T1000 (cell line): Measurements from ENCODE around the gene PTPRN2.

Experiments used
- DNase-seq: peaks from one replicate; lab custom pipeline; 2025; ENCODE audit warnings: mixed read lengths; lab: John Stamatoyannopoulos, UW

Gene PTPRN2

DNA sequence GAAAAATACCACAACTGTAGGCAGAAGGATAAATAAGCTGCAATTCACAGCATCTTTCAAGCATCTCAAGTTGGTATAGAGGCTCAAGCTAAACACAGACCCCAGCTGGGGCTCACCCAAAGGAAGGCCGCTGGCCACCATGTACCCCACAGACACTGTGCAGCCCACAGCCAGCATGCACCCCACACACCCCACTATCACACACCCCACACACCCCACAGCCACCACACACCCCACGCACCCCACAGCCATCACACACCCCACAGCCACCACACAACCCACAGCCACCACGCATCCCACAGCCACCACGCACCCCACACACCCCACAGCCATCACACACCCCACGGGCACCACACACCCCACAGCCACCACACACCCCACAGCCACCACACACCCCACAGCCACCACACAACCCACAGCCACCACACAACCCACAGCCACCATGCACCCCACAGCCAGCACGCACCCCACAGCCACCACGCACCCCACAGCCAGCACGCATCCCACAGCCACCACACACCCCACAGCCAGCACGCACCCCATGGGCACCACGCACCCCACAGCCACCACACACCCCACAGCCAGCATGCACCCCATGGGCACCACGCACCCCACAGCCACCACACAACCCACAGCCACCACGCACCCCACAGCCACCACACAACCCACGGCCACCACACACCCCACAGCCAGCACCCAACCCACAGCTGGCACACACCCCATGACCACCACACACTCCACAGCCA is 1036.1 kb downstream of the PTPRN2 start:
- no peak for DNase-seq

DNA sequence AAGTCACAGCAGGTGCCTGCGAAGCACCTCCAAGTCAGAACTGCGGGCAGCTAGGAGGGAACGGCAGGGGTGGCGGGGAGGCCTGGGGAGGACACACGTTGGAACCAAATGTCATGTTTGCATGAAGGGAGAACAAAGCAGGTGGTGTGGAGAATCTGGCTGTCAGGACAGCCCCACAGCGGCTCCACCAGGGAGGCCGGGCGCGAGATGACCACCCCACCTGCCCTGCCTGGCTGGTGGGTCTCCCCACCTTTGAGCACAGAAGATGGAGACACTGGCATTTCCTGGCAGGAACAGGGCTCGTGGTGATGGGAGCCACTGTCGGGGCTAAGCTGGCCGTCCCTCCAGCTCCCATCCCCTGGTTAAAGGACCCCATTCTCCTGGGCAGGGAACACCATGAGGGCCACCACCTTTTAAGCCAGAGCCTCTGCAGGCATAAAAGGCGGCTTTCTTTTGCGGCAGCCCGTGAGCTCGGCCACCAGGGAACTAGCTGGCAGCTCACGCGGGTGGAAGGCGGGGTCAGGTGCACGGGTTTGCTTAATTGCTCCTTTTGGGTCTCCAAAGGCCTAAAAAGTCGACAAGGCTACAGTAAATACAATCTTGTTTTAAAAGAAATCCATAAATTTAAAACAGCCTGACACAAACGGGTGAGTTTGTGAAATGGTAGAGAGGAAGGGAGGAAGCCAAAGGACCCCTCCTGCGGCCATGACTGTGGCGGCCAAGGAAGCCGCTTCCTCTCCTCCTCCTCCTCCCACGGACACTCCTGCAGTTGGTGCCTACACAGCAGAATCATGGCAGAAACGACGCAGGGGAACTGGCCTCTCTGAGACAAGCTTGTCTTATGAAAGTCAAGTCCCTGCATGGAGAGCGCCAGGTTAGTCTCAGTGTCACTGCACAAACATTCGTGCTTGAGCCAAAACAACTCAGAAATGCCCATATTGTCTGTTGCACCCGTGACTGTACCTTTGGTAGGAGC is 1037.0 kb downstream of the PTPRN2 start:
- no peak for DNase-seq

DNA sequence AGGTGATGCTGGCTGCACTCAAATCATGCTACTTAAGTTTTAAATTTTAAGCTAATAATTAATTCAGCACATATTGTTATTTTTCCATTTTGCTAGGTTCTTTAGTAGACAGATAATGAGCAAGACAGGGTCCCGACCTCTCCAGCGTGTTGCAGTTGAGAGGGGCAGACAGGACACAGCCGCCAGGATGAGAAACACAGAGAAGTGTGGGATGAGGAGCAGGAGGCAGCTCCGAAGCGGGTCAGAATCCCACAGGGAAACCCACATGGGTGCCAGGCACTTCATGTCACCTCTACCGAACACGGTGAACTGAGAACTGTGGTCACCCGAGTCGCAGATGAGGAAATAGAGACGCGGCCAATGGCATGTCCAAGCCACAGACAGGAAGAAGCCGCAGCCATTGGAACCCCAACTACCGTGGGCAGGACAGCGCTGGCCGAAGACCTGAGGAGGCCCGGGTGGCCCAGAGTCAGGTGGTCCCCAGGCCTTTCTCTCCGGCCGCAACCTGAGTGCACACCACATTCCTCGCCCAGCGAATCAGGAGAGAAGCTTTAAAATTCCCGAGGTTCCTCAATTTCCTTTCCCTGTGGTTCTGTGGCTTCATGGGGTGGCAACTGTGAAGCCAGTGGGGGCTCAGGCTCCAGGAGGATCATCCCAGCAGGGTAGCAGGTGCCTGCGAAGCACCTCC is 1037.9 kb downstream of the PTPRN2 start:
- no peak for DNase-seq

DNA sequence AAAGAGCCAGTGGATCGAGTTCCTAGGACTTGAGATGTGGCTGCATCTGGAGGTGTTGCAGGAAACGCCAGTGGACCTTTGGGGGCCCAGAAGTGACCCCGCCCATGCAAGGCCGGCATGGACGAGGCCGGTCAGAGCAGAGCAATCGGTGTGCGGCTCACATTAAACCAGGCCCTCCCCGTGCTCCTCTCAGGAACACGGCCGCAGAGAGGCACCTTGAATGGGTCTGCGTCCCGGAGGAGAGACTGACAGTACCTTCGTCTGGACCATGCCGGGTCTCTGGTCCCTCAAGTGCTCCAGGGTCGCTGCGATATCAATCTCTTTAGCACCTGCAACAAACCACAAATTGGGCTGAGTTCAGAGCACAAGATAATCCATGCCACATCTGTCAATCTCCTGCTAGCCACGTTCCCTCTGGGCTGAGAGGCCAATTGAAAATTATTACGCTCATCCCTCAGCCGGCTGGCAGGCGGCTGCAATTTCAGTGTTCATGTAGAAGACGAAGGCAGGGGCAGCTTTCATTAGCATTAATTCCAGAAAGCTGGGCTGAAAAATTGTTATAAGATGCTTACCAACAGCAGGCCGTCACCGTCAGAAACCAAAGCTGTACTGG is 1038.8 kb downstream of the PTPRN2 start:
- no peak for DNase-seq

DNA sequence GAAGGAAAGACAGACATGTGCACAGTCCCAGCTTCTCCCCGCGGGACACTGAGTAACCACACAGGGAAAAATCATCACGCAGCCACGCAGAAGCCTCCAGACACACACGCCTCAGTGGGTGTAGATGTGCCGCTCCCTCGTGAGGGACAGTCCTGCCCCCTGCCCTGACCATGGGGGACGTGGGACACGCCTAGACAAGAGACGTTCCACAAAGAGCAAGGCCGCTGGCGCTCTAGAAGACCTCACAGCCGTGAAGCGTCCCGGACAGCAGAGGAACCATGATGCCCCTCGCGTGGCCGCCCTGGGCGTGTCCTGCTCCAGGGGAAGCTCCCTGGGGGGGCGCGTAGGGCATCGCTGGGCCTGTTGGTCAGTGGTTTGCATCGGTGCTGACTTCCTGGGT is 1040.0 kb downstream of the PTPRN2 start:
- no peak for DNase-seq

DNA sequence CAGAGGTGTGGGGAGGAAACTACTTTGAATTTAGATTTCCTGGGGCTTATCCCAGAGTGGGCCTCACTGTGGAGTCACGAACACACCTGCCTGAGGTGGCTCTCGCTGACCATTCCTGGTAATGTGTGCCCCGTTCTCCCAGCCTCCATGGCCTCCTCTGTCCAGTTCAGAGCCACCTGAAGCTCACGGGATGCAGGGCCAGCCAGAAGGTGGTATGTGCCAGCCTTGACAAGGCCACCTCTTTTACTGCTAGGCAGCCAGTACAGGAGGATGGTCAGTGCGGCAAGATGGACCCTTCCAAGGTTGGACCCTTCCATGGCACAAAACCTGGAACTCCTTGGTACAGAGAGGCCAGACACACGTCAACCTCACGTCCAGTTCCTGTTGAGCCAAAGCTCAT is 1040.5 kb downstream of the PTPRN2 start:
- DNase-seq, result no peak

DNA sequence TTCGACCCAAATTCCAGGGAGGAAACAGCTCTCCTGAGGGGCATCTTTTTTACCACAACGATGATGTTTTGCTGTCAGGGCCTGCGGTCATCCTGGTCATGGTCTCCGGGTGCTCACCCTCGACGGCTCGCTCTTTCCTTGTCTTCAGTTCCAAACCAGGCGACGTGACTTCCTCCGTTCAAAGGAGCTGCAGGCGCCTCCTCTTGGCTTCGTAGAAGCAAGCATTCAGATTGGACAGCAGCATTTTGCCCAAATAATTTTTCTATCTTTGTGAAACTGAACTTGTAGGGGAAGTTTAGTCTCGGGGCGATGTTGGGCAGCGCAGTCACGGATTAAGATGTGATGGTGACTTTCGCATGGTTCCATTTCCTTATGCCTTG is 1042.0 kb downstream of the PTPRN2 start:
- DNase-seq, result no peak

DNA sequence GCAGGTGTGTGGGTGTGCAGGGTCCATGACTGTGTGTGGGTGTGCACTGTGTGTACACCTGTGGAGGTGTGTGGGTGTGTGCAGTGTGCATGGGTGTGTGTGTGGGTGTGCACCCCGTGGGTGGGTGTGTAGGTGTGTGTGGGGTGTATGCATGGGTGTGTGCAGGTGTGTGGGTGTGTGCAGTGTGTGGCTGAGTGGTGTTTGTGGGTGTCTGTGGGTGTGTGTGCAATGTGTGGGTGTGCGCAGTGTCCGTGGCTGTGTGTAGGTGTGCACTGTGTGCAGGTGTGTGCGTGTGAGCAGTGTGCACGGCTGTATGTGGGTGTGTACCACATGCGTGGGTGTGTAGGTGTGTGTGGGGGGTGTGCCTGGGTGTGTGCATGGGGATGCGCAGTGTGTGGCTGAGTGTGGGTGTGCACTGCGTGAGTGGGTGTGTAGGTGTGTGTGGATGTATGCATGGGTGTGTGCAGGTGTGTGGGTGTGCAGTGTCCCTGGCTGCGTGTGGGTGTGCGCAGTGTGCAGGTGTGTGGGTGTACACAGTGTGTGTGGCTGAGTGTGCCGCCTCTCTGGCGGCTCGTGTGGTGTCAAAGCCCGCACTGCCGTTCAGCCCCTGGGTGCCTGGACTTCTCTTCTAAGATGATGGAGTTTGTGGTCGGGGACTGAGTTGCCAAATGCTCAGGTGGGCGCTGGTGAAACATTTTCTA is 1042.5 kb downstream of the PTPRN2 start:
- no peak for DNase-seq

DNA sequence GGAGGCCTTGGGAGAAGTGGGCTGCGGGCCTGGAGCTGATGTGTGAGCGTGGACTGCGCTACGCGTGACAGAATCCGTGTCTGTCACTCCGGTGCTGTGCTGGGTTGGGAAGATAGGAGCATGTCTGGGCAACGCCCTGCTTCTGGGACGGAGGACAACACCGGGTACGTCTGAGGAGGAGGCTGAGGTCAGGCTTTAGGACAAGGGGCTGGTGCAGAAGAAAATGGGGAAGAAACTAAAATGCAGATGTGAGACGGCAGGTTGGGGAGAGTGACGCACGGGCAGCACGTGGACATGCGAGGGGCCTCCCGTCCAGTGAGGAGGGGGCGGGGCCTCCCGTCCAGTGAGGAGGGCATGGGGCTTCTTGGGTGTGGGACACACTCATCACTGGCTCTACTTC is 1043.4 kb downstream of the PTPRN2 start:
- DNase-seq, result no peak

DNA sequence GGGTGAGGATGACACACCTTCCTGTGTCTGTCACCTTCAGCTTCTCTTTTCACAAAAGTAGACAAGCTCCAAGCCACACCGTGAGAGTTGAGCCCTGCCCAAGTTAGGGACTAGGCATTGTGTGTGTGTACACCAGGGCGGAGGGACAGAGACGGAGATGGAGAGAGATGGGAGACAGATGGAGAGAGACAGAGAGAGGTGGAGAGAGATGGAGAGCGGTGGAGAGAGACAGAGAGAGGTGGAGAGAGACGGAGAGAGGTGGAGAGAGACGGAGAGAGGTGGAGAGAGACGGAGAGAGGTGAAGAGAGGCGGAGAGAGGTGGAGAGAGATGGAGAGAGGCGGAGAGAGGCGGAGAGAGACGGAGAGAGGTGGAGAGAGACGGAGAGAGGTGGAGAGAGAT is 1043.8 kb downstream of the PTPRN2 start:
- no peak for DNase-seq

DNA sequence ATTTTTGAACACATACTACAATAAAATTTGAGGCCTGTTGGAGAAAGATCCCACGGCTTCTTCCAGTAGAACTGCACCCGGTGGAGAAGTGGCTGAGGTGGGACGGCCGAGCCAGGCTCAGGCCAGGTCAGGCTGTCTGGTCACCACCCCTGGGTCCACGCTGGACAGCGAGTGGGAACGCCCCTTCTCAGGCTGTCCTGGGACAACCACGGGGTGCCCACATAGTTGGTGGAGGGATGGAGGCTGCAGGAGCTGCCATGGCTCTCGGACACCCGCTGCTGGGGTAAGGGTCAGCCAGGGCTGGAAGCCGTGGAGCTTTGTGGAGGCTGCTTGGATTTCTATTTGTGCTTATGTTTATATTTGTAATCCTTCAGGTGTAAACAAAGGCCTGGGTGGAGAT is 1044.3 kb downstream of the PTPRN2 start:
- no peak for DNase-seq

DNA sequence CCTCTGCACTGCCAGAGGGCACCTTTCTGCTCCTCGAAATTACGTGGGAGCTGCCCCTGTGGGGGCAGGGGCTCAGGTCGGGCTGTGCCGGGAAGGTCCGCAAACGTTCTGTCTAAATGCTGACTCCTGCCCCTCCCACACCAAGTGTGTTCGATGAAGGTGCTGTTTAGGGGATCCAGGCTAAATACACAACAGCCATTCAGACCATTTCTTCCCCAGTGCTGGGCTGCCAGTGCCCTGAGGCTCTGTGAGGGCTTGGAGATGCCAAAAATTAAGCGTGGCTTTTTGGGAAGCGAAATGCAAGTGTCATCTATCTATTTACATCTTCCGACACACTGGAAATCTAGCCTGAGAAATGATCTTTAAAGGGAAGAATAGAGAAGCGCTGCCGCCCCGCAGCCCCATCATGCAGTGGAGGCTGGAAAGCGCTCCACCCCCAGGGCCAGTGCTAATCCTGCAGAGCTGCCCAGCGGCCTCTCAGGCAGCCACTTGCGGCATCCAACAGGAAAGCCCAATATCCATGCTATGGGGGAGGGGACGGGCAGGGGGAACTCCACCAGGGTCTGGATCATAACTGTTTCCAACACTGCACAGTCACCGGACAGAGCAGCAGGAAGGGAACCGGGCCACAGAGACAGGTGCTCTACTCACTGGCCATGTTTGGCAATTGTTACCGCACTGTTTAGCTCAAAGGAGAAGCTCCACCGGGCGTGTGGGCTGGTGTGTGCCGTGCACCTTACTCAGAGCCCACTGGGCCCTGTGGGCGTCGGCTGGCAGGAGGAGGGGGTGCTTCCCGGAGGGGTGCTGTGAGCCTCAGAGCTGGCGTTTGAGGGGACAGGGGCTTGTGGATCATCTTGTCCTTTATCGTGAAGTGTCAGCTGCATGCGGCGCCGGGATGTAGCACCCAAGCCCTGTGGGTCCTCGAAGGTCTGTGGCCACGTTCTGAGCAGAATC is 1045.3 kb downstream of the PTPRN2 start:
- DNase-seq, result no peak

DNA sequence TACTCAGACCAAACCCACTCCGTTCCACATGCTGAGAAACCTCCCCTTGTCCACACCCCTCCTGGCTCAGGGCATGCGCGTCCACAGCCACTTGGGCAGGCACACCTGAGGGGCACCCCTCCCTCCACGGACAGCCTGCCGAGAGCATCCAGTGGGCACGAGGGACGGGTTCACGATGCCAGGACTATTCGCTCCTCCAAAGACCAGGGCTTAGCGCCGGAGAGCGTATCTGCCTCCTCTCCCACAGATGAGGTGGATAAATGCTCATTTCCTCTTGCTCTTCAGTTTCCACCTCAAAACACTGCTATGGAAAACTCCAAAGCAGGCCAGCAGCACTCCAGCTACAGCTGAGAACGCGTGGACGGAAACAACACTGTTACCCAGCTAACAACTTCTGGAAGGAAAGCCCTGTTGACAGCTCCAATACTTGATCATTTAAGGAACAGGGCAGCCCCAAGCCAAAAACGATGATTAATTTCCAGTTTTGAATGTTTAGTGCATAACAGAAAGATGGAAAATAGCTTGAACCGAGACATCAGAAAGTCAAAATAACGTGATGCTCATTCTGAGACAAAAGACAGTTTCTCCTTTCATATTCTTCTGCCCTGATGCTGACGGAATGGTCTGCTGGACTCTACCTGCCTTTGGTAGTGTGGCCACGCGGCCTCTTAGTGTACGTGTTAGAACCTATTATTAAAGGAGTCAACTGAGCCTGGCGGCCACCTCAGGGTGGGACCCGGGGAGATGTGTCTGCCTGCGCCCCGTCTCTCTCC is 1046.1 kb downstream of the PTPRN2 start:
- no peak for DNase-seq

DNA sequence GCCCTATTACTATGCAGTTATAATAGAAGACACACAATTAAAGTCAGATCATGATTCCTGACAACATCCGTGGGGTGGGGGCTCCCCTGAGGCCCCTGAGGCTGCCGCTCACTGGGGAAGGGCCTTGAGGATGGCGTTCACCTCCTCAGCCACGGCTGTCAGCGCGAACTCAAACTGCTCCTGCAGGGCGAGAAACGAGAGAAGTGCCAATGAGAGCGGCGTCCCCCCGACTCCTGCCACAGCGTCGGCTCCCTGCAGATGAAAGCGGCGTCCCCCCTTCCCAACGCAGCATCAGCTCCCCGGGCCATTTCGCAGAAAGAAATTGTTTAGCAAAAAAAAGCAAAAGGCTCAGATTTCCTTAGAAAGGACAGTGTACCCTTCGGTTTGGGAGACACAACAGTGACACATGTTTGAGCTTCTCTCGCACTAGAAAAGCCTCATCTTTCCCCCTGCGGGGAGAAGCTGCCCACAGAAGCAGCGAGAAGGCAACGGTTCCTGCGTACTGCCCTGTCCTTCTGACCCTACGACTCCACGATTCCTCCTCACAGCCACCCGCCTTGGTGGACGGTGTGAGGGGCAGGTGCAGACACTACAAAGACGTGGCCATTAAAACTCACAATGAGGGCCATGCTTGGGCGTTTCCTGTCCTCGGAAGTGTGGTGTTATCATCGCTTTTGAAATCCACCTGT is 1046.9 kb downstream of the PTPRN2 start:
- no peak for DNase-seq

DNA sequence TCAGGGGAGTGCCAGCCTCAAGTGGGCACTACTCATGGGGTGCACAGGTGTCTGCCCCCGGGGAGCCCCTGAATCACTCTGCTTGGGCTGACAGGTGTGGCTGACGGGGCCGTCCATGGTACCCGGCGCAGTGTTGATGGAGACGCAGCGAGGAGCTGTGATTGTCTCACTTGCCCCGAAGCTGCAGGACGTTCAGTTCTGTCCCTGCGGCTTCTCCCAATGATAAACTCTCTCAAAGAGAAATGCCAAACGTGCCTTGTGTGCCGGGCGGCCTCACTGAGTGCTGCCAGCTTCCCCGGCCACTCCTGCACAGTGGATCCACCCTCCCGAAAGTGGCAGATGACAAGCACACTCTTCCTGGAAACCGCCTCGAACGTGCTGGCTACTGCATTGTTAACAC is 1047.6 kb downstream of the PTPRN2 start:
- DNase-seq, result no peak

DNA sequence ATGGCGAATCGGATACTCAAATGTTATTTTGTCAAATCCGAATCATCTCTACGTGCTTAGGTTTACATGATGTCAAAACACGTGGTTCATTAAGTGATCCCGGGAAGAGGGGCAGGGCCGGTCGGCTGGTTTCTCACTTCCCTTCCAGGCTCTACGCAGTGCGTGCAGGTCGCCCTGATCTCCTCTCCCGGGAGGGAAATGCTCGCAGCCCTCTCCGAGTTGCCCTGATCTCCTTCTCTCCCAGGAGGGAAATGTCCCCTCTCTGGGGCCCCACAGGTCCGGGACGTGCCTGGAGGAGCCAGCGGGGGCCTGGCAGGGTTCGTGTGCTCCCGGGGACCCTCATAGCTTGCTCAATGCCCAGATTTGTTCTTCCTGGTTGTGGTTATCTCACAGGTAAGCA is 1048.1 kb downstream of the PTPRN2 start:
- no peak for DNase-seq

DNA sequence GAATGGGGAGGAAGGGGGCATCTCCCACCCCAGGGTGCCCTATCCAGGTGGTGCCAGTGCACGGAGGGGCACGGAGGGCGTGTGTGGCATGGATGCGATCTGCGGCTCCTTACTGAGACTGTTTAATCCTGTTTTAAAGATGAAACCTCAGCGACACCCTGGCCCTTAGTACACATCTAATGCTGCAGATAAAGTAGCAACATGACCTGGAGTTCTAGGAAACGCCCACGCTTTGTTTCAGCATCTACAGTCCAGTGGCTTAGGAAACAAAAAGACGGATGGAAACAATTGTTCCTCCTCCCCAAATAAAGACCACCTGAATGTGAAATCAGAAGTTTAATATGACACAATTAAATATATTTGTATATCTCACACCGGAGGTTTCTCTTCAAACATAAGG is 1048.9 kb downstream of the PTPRN2 start:
- DNase-seq, result no peak

DNA sequence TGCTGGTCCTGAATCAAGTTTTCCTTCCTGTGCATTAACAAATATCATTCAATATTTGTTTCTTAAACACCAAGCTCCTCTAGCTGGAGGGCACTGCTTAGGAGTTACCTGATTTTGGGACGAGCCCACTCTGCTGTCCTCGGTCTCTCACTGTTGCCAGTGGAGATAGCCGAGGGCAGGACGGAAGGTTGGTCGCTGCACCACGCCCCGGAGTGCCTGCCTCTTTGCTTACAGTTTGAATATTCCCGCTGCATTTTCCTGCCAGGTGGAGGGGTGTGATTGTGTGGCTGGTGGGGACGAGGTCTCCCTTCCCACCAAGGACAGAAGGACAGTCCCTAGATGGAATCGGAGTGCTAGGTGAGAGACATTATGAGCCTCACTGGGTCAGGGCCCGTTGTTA is 1049.3 kb downstream of the PTPRN2 start:
- no peak for DNase-seq

DNA sequence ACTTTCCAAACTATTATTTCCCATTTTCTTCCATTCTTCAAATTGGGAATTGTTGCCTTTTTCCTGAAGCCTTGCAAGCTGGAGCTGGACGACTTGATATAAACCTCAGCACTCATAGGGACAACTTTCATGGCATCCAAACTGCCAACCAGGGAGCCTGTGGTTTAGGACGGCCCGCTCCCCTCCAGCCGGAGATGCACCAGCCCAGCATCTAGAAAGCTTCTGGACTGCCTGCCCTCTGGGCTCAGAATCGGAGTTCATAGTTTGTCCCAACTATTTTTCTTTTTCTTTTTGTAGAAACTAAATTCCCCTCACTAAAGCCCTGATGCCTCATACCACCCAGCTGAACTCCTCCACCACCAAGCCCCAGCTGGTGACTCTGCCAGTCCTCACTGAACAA is 1050.6 kb downstream of the PTPRN2 start:
- no peak for DNase-seq
